GM12865 (cell line): Measurements from ENCODE around the gene TRAF2.

Source experiments
- DNase-seq: peaks from one replicate; pipeline ENCODE4 v3.0.0; 2010; ENCODE audit warnings: low read depth
- H3K4me3 ChIP-seq: 2 replicates; pipeline ENCODE4 v1.5.1; 2011; ENCODE audit warnings: mild to moderate bottlenecking, low read depth, low read length, control low read depth
- TF ChIP-seq, protein P1 (sequence below): IDR thresholded peaks from 2 replicates; pipeline ENCODE4 v1.5.1; 2011; ENCODE audit warnings: low read length, control low read depth, low read depth, inconsistent platforms; ENCODE audit not compliant: insufficient read depth; ENCODE audit errors: missing control alignments

The TRAF2 gene

GRCh38 chr9:136849038-136849959, 37.0 kb upstream of the TRAF2 start, which contains the start of gene PHPT1:
Gene PHPT1 (plus strand): TSS chr9:136849409. CDS start chr9:136849431, 22 bp downstream.
- peak; percentile 99 for DNase-seq
- H3K4me3 ChIP-seq = peak within 1 kb of the TSS; percentile 70
- TF ChIP-seq, protein P1, sequence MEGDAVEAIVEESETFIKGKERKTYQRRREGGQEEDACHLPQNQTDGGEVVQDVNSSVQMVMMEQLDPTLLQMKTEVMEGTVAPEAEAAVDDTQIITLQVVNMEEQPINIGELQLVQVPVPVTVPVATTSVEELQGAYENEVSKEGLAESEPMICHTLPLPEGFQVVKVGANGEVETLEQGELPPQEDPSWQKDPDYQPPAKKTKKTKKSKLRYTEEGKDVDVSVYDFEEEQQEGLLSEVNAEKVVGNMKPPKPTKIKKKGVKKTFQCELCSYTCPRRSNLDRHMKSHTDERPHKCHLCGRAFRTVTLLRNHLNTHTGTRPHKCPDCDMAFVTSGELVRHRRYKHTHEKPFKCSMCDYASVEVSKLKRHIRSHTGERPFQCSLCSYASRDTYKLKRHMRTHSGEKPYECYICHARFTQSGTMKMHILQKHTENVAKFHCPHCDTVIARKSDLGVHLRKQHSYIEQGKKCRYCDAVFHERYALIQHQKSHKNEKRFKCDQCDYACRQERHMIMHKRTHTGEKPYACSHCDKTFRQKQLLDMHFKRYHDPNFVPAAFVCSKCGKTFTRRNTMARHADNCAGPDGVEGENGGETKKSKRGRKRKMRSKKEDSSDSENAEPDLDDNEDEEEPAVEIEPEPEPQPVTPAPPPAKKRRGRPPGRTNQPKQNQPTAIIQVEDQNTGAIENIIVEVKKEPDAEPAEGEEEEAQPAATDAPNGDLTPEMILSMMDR = no peak

GRCh38 chr9:136849960-136850865, 36.1 kb upstream of the TRAF2 start:
- no peak for DNase-seq
- H3K4me3 ChIP-seq = peak overlapping the region; percentile 70
- TF ChIP-seq, protein P1 = no peak

DNA sequence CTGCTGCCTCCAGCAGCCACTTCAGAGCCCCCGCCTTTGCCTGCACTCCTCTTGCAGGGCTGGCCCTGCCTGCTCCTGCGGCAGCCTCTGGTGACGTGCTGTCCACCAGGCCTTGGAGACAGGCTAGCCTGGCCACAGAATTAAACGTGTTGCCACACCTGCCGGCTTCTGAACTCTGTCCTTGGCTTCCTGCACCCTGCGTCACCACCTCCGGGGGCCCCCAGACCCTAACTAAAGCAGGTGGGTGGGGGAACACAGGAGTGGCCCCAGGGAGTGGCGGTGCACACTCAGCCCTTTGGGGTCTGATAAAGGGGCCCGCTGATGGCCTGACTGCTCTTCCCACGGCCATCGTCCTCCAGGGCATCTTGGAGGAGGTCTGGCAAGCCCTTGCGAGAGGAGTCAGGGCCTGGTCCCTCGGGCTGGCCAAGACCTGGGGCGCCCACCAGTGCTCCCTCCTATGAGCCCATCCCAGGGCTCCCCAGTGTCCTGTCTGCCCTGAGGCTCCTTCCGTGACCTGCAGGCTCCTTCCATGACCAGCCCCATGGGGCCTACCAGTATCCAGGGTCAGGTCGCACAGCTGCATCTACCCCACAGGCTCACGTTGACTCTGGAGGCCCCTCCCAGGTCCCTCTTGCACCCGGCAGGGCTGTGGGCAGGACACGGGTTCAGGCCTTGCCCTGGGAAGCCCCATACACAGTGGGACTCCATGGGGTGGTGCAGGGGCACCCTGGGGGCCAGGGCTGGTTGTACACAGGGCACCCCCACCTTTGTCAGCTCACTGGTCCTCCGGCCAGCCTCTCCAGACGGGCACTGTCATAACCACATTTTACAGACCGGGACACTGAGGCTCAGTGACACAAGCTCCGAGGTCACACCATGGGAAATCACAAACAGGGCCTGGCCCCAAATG, 35.2 kb upstream of the TRAF2 start:
- TF ChIP-seq, protein P1 = no peak
- DNase-seq = no peak
- H3K4me3 ChIP-seq = no peak overlapping the region

DNA sequence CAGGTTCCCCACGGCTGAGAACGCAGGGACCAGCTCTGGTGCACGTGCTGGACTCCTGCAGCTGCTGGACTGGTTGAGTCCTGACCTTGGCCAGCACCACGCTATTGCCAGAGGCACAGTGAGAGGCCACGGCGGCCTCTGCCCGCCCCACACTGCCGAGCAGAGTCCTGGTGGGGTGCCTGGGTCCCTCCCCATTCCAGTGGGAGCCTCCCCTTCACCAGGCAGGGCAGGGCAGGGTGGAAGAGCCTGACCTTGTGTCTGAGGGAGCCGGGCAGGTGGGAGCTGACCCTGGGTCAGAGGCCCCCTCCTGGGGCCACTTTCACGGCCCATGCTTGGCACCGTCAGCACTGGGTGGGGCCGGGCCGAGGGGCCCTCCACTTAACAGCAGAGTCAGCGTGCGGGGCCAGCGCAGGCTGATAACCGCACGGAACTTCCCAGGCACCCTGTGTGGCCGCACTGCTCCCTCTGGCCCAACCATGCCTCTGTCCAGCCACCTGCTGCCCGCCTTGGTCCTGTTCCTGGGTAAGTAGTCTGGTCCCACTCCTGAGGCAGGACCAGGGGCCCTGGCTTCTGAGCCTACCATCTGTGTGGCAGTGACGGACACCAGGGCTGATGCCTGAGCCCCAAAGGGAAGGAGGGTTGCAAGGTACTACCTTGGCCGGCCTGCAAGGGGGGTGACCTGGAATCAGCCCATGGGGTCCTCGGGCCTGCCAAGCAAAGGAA, 34.2 kb upstream of the TRAF2 start, which contains the start of gene MAMDC4:
TSS of gene MAMDC4 (plus strand) at position 406 of the 723 bp plus-strand sequence. CDS start at position 477, 71 bp downstream.
- DNase-seq = no peak
- TF ChIP-seq, protein P1 = no peak
- H3K4me3 ChIP-seq = no peak within 1 kb of the TSS

DNA sequence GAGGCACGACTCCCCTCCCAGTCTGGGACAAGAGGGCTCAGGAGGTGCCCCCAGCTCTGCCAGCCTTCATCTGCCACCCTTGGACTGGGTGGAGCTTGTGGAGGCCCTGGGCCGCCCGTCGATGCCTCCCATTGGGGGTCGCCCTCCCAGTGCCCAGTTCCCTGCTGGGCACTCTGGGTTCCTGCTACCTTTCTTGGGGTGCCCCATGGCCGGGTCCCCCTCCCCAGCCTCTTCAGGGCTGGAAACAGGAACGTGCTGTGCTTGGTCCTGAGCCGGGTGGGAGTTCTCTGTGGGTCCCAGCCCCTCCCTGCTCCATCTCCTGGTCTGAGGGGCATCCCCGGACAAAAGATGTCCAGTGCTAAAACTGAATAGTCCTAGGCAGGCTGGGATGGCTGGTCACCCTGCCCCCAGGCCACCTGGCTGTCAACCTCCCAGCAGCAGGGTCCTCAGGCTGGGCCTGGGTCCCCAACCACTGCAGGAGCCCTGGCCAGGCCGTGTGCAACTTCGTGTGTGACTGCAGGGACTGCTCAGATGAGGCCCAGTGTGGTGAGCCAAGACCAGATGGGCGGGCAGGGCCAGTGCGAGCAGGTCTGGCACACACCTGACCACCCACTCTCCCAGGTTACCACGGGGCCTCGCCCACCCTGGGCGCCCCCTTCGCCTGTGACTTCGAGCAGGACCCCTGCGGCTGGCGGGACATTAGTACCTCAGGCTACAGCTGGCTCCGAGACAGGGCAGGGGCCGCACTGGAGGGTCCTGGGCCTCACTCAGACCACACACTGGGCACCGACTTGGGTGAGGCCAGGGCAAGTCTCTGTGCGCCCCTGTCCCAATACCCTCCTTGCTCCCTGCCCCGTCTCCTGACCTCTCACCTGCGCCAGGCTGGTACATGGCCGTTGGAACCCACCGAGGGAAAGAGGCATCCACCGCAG, 33.4 kb upstream of the TRAF2 start:
- no peak overlapping the region for H3K4me3 ChIP-seq
- TF ChIP-seq, protein P1 = no peak
- DNase-seq = no peak
